PC-3 (cell line): ENCODE measurements around the gene SOX5.

Source experiments
- EZH2 ChIP-seq: fragments of 300-600 bp; sonication (generic); IDR thresholded peaks from one replicate; pipeline ENCODE4 v1.6.1; 2017; ENCODE audit warnings: antibody characterized with exemption, mild to moderate bottlenecking, low read length; ENCODE audit not compliant: unreplicated experiment
- TF ChIP-seq, protein P1 (sequence below): fragments of 300-600 bp; sonication (generic); conservative IDR thresholded peaks from 2 replicates; pipeline ENCODE4 v1.5.1; 2017; ENCODE audit warnings: antibody characterized with exemption, low read depth, mild to moderate bottlenecking, low read length

DNA sequence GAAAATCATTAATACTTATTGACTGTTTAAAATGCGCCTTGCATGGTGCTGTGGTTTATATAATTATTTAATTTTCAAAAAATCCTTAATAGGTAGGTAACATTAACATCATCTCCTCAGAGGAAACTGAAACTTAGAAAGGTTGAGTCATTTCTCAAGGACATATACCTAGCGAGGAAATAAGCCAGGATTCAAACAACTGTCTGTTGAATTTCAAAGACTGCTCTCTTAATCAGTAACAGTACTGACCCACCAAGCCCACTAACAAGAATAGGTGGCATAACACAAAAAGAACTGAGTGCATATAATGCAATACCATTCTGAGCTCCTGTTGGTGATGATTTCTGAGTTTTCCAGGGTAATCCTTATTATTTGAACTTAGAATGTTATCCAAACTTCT lies 174.3 kb downstream of the SOX5 start:
- TF ChIP-seq, protein P1, sequence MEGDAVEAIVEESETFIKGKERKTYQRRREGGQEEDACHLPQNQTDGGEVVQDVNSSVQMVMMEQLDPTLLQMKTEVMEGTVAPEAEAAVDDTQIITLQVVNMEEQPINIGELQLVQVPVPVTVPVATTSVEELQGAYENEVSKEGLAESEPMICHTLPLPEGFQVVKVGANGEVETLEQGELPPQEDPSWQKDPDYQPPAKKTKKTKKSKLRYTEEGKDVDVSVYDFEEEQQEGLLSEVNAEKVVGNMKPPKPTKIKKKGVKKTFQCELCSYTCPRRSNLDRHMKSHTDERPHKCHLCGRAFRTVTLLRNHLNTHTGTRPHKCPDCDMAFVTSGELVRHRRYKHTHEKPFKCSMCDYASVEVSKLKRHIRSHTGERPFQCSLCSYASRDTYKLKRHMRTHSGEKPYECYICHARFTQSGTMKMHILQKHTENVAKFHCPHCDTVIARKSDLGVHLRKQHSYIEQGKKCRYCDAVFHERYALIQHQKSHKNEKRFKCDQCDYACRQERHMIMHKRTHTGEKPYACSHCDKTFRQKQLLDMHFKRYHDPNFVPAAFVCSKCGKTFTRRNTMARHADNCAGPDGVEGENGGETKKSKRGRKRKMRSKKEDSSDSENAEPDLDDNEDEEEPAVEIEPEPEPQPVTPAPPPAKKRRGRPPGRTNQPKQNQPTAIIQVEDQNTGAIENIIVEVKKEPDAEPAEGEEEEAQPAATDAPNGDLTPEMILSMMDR, result no peak
- no peak for TF ChIP-seq EZH2
